HL-60 (cell line): ENCODE results near the gene GGTA1.

Experiments
- CTCF ChIP-seq: IDR thresholded peaks from one replicate; pipeline ENCODE4 v1.5.1; 2011; ENCODE audit warnings: low read length, control low read depth, inconsistent platforms; ENCODE audit not compliant: insufficient read depth
- REST ChIP-seq: IDR thresholded peaks from 2 replicates; pipeline ENCODE4 v1.6.1; 2012; ENCODE audit warnings: low read depth; ENCODE audit not compliant: insufficient replicate concordance

GRCh38 chr9:121486043-121486442, 13.6 kb downstream of the GGTA1 start:
- TF ChIP-seq CTCF (no peak), REST (no peak)
